ENCODE results near the gene ITIH5.

ITIH5 gene

GRCh38 chr10:7634142-7634894, 32.4 kb downstream of the ITIH5 start:
- no peak for DNase-seq

GRCh38 chr10:7626283-7626682, 40.5 kb downstream of the ITIH5 start:
- DNase-seq, result no peak

- no peak for DNase-seq
Measured at GRCh38 chr10:7625836-7626235, 40.9 kb downstream of the ITIH5 start.

- DNase-seq, result no peak
Measured at GRCh38 chr10:7625009-7625408, 41.8 kb downstream of the ITIH5 start.

- DNase-seq, result peak in 2 of 56 donors; percentile 2 to 24
Measured at GRCh38 chr10:7622969-7623368, 43.8 kb downstream of the ITIH5 start.

GRCh38 chr10:7618461-7618860, 48.3 kb downstream of the ITIH5 start:
- DNase-seq, result no peak

- DNase-seq, result no peak
Measured at GRCh38 chr10:7611909-7612308, 54.9 kb downstream of the ITIH5 start.

- DNase-seq, result peak in 4 of 56 donors; percentile 3 to 17 (median 12)
Measured at GRCh38 chr10:7610651-7611389, 55.9 kb downstream of the ITIH5 start.

- peak in 1 of 56 donors; percentile 4 for DNase-seq
Measured at GRCh38 chr10:7610026-7610425, 56.7 kb downstream of the ITIH5 start.

GRCh38 chr10:7609556-7609955, 57.2 kb downstream of the ITIH5 start:
- DNase-seq, result no peak

GRCh38 chr10:7608001-7608400, 58.8 kb downstream of the ITIH5 start:
- DNase-seq, result no peak

GRCh38 chr10:7606951-7607404, 59.8 kb downstream of the ITIH5 start:
- DNase-seq, result no peak

GRCh38 chr10:7605565-7606295, 61.0 kb downstream of the ITIH5 start:
- no peak for DNase-seq

- DNase-seq, result no peak
Measured at GRCh38 chr10:7601023-7601656, 65.6 kb downstream of the ITIH5 start.

- DNase-seq, result no peak
Measured at GRCh38 chr10:7598771-7599170, 68.0 kb downstream of the ITIH5 start.

- peak in 2 of 56 donors; percentile 7 to 15 for DNase-seq
Measured at GRCh38 chr10:7596356-7596755, 70.4 kb downstream of the ITIH5 start.

- DNase-seq, result no peak
Measured at GRCh38 chr10:7593905-7594304, 72.9 kb downstream of the ITIH5 start.

GRCh38 chr10:7593063-7593462, 73.7 kb downstream of the ITIH5 start:
- DNase-seq, result peak in 11 of 56 donors; percentile 6 to 36 (median 13)

GRCh38 chr10:7592627-7593026, 74.1 kb downstream of the ITIH5 start:
- no peak for DNase-seq

- DNase-seq, result no peak
Measured at GRCh38 chr10:7590271-7590670, 76.5 kb downstream of the ITIH5 start.

GRCh38 chr10:7589748-7590147, 77.0 kb downstream of the ITIH5 start:
- DNase-seq, result no peak

GRCh38 chr10:7587865-7588188, 78.9 kb downstream of the ITIH5 start:
- no peak for DNase-seq
